Karpas-422 (cell line): ENCODE results near the gene RORB. TPM values are rescaled to one million over a fixed set of nuclear protein-coding genes. Genes with fewer than 3 reads are reported as not detected.

Experiments used
- DNase-seq: peaks from one replicate; pipeline ENCODE4 v3.0.0-alpha.2; 2015
- H2AFZ ChIP-seq: fragments of 200-600 bp; sonication (generic); 2 replicates; pipeline ENCODE4 v1.6.1; 2014; ENCODE audit warnings: antibody characterized with exemption, low read length, mixed read lengths
- H3K27ac ChIP-seq: fragments of 200-600 bp; sonication (generic); 2 replicates; pipeline ENCODE4 v1.5.1; 2014; ENCODE audit warnings: mild to moderate bottlenecking, low read length, moderate library complexity
- H3K27me3 ChIP-seq: fragments of 200-600 bp; sonication (generic); 2 replicates; pipeline ENCODE4 v1.6.1; 2014; ENCODE audit warnings: low read length, mixed read lengths
- H3K36me3 ChIP-seq: fragments of 200-600 bp; sonication (generic); 2 replicates; pipeline ENCODE4 v1.6.1; 2014; ENCODE audit warnings: low read length, mixed read lengths; ENCODE audit not compliant: insufficient read depth
- H3K4me1 ChIP-seq: fragments of 200-600 bp; sonication (generic); 2 replicates; pipeline ENCODE4 v1.6.1; 2014; ENCODE audit warnings: mild to moderate bottlenecking, low read length, mixed read lengths
- H3K4me2 ChIP-seq: fragments of 200-600 bp; sonication (generic); 2 replicates; pipeline ENCODE4 v1.6.1; 2014; ENCODE audit warnings: low read length, low read depth, mild to moderate bottlenecking; ENCODE audit not compliant: poor library complexity, severe bottlenecking
- H3K4me3 ChIP-seq: fragments of 200-600 bp; sonication (generic); 2 replicates; pipeline ENCODE4 v1.5.1; 2014; ENCODE audit warnings: mild to moderate bottlenecking, antibody characterized with exemption, low read length, mixed read lengths
- H3K79me2 ChIP-seq: fragments of 200-600 bp; sonication (generic); 2 replicates; pipeline ENCODE4 v1.6.1; 2014; ENCODE audit warnings: mild to moderate bottlenecking, low read length, mixed read lengths
- H3K9ac ChIP-seq: fragments of 200-600 bp; sonication (generic); 2 replicates; pipeline ENCODE4 v1.6.0; 2014; ENCODE audit warnings: low read length
- H3K9me2 ChIP-seq: fragments of 200-600 bp; sonication (generic), shearing (Covaris generic); replicated peaks from 2 replicates; pipeline ENCODE4 v1.6.0; 2014; ENCODE audit warnings: mild to moderate bottlenecking, low read length, moderate library complexity; ENCODE audit not compliant: insufficient read depth
- H3K9me3 ChIP-seq: fragments of 300-700, 200-600 bp; sonication (generic); 2 replicates; pipeline ENCODE4 v1.6.1; 2014; ENCODE audit warnings: low read length, mixed read lengths
- H4K20me1 ChIP-seq: fragments of 200-600 bp; sonication (generic); 2 replicates; pipeline ENCODE4 v1.6.1; 2014; ENCODE audit warnings: mild to moderate bottlenecking, antibody characterized with exemption, low read length, low read depth; ENCODE audit not compliant: insufficient read depth
- total RNA-seq: library from RNA; depleted of rRNA; stranded (reverse); fragments of >200 nt; shearing (Covaris generic); gene quantifications from 2 replicates; pipeline ENCODE4 v1.2.3, GENCODE V29; 2014; ENCODE audit warnings: low replicate concordance

RORB gene
- total RNA-seq, 1 experiment from 2014 or later = 1.1 TPM

GRCh38 chr9:74501570-74501969 lies 4.4 kb downstream of the RORB start:
- Histone ChIP-seq H3K79me2 (no peaks in the 10 kb centered on the region), H3K27me3 (no peaks in the 10 kb centered on the region), H4K20me1 (no peaks in the 10 kb centered on the region), H3K9me3 (no peaks in the 10 kb centered on the region), H3K9ac (no peak overlapping the region), H3K4me3 (no peak overlapping the region), H3K4me1 (peaks cover 10% of the 10 kb centered on the region), H3K9me2 (no peaks in the 10 kb centered on the region), H3K27ac (no peak overlapping the region), H2AFZ (no peak overlapping the region), H3K36me3 (no peaks in the 10 kb centered on the region), H3K4me2 (no peak overlapping the region)
- DNase-seq = no peak

- no peaks in the 10 kb centered on the region for H3K79me2 ChIP-seq
- H3K4me2 ChIP-seq = no peak overlapping the region
- H3K36me3 ChIP-seq = no peaks in the 10 kb centered on the region
- H3K4me1 ChIP-seq = no peaks in the 10 kb centered on the region
- no peak overlapping the region for H2AFZ ChIP-seq
- H3K9ac ChIP-seq = no peak overlapping the region
- no peak overlapping the region for H3K4me3 ChIP-seq
- H3K9me3 ChIP-seq = no peaks in the 10 kb centered on the region
- H3K9me2 ChIP-seq = no peaks in the 10 kb centered on the region
- H3K27ac ChIP-seq = no peak overlapping the region
- no peaks in the 10 kb centered on the region for H4K20me1 ChIP-seq
- no peaks in the 10 kb centered on the region for H3K27me3 ChIP-seq
- DNase-seq = no peak
Measured at GRCh38 chr9:74503219-74503618, 6.1 kb downstream of the RORB start.

GRCh38 chr9:74503666-74504065 lies 6.5 kb downstream of the RORB start:
- Histone ChIP-seq H3K4me1 (no peaks in the 10 kb centered on the region), H3K4me2 (no peak overlapping the region), H3K9me2 (no peaks in the 10 kb centered on the region), H3K27me3 (no peaks in the 10 kb centered on the region), H2AFZ (no peak overlapping the region), H3K9ac (no peak overlapping the region), H3K27ac (no peak overlapping the region), H3K9me3 (no peaks in the 10 kb centered on the region), H3K4me3 (no peak overlapping the region), H3K36me3 (no peaks in the 10 kb centered on the region), H4K20me1 (no peaks in the 10 kb centered on the region), H3K79me2 (no peaks in the 10 kb centered on the region)
- no peak for DNase-seq

GRCh38 chr9:74511333-74511732 lies 14.2 kb downstream of the RORB start:
- Histone ChIP-seq H3K9me2 (no peaks in the 10 kb centered on the region), H3K27ac (no peak overlapping the region), H3K4me1 (no peaks in the 10 kb centered on the region), H3K9ac (no peak overlapping the region), H2AFZ (no peak overlapping the region), H3K4me3 (no peak overlapping the region), H3K4me2 (no peak overlapping the region), H3K27me3 (no peaks in the 10 kb centered on the region), H3K79me2 (no peaks in the 10 kb centered on the region), H3K36me3 (no peaks in the 10 kb centered on the region), H4K20me1 (no peaks in the 10 kb centered on the region), H3K9me3 (no peaks in the 10 kb centered on the region)
- DNase-seq = no peak

- Histone ChIP-seq H3K9ac (no peak overlapping the region), H3K27me3 (no peaks in the 10 kb centered on the region), H3K36me3 (no peaks in the 10 kb centered on the region), H3K9me2 (no peaks in the 10 kb centered on the region), H3K4me2 (no peak overlapping the region), H3K4me1 (no peaks in the 10 kb centered on the region), H3K79me2 (no peaks in the 10 kb centered on the region), H3K4me3 (no peak overlapping the region), H4K20me1 (no peaks in the 10 kb centered on the region), H2AFZ (no peak overlapping the region), H3K27ac (no peak overlapping the region), H3K9me3 (no peaks in the 10 kb centered on the region)
- no peak for DNase-seq
Measured at GRCh38 chr9:74512416-74512815, 15.3 kb downstream of the RORB start.

- Histone ChIP-seq H4K20me1 (no peaks in the 10 kb centered on the region), H3K4me2 (no peak overlapping the region), H3K36me3 (no peaks in the 10 kb centered on the region), H3K79me2 (no peaks in the 10 kb centered on the region), H3K4me3 (no peak overlapping the region), H3K27ac (no peak overlapping the region), H3K27me3 (no peaks in the 10 kb centered on the region), H3K4me1 (no peaks in the 10 kb centered on the region), H3K9me3 (no peaks in the 10 kb centered on the region), H2AFZ (no peak overlapping the region), H3K9ac (no peak overlapping the region), H3K9me2 (no peaks in the 10 kb centered on the region)
- no peak for DNase-seq
Measured at GRCh38 chr9:74513221-74513620, 16.1 kb downstream of the RORB start.

- Histone ChIP-seq H3K9me3 (no peaks in the 10 kb centered on the region), H3K4me2 (no peak overlapping the region), H2AFZ (no peak overlapping the region), H3K27me3 (no peaks in the 10 kb centered on the region), H3K36me3 (no peaks in the 10 kb centered on the region), H4K20me1 (no peaks in the 10 kb centered on the region), H3K9ac (no peak overlapping the region), H3K4me1 (no peaks in the 10 kb centered on the region), H3K9me2 (no peaks in the 10 kb centered on the region), H3K4me3 (no peak overlapping the region), H3K79me2 (no peaks in the 10 kb centered on the region), H3K27ac (no peak overlapping the region)
- DNase-seq = no peak
Measured at GRCh38 chr9:74517188-74517587, 20.1 kb downstream of the RORB start.

- H3K27ac ChIP-seq = no peak overlapping the region
- no peaks in the 10 kb centered on the region for H3K4me1 ChIP-seq
- no peaks in the 10 kb centered on the region for H3K27me3 ChIP-seq
- DNase-seq = no peak
- H3K4me3 ChIP-seq = no peak overlapping the region
- H3K9me2 ChIP-seq = no peaks in the 10 kb centered on the region
- no peak overlapping the region for H2AFZ ChIP-seq
- H3K9me3 ChIP-seq = no peaks in the 10 kb centered on the region
- H3K4me2 ChIP-seq = no peak overlapping the region
- no peaks in the 10 kb centered on the region for H4K20me1 ChIP-seq
- no peaks in the 10 kb centered on the region for H3K79me2 ChIP-seq
- no peaks in the 10 kb centered on the region for H3K36me3 ChIP-seq
- H3K9ac ChIP-seq = no peak overlapping the region
Measured at GRCh38 chr9:74519419-74519818, 22.3 kb downstream of the RORB start.

- Histone ChIP-seq H3K27ac (no peak overlapping the region), H4K20me1 (no peaks in the 10 kb centered on the region), H3K4me3 (no peak overlapping the region), H3K27me3 (no peaks in the 10 kb centered on the region), H3K9me2 (no peaks in the 10 kb centered on the region), H3K36me3 (no peaks in the 10 kb centered on the region), H3K79me2 (no peaks in the 10 kb centered on the region), H3K9me3 (no peaks in the 10 kb centered on the region), H3K4me1 (no peaks in the 10 kb centered on the region), H3K9ac (no peak overlapping the region), H2AFZ (no peak overlapping the region), H3K4me2 (no peak overlapping the region)
- DNase-seq = no peak
Measured at GRCh38 chr9:74521009-74521408, 23.9 kb downstream of the RORB start.
